PFSK-1 (cell line): ENCODE results near the gene TBP.

Source experiments
- POLR2AphosphoS5 ChIP-seq: IDR thresholded peaks from 2 replicates; pipeline ENCODE4 v1.6.1; 2012; ENCODE audit warnings: low read depth, mild to moderate bottlenecking, control low read depth, low read length, moderate library complexity
- REST ChIP-seq, 2 experiments: IDR thresholded peaks; 2 replicates each; pipeline versions ENCODE4 v1.6.1 to v1.8.0; 2011 to 2012; ENCODE audit warnings: low read depth in 2 of 2, low read length in 2 of 2, control low read depth in 1 of 2, inconsistent platforms in 1 of 2, mild to moderate bottlenecking in 1 of 2, moderate library complexity in 1 of 2; ENCODE audit not compliant: insufficient read depth in 1 of 2
- SIN3A ChIP-seq: IDR thresholded peaks from 2 replicates; pipeline ENCODE4 v1.6.1; 2012; ENCODE audit warnings: mild to moderate bottlenecking, low read length, moderate library complexity, borderline replicate concordance; ENCODE audit not compliant: insufficient read depth
- TAF1 ChIP-seq: IDR thresholded peaks from 2 replicates; pipeline ENCODE4 v1.6.1; 2012; ENCODE audit warnings: low read length, control low read depth, borderline replicate concordance; ENCODE audit not compliant: insufficient read depth

- no peak for TF ChIP-seq POLR2AphosphoS5
- no peak for TF ChIP-seq REST (IDR thresholded peaks at IDR 0.05; ENCODE audit: insufficient read depth in 1 of 2, low read depth in 2 of 2, low read length in 2 of 2)
- TF ChIP-seq SIN3A: no peak
- no peak for TF ChIP-seq TAF1
Measured at GRCh38 chr6:170509723-170510018, 44.5 kb upstream of the TBP start.
